ENCODE data around the gene USF3.

- TF ChIP-seq CTCF (IDR thresholded peaks at IDR 0.05 in 2 of 3, conservative IDR thresholded peaks at IDR 0.05 in 1 of 3; ENCODE audit: borderline replicate concordance in 1 of 3, insufficient read depth in 1 of 3, low read depth in 2 of 3, low read length in 2 of 3) = no peak
- TF ChIP-seq RAD21 (IDR thresholded peaks at IDR 0.05; ENCODE audit: low read depth) = no peak
- no peak for TF ChIP-seq POLR2A (IDR thresholded peaks at IDR 0.05; ENCODE audit: borderline replicate concordance, extremely low read depth, insufficient read depth, insufficient read length)
- no peak for TF ChIP-seq EZH2 (IDR thresholded peaks at IDR 0.05)
Observed at GRCh38 chr3:113643583-113643982, 52.9 kb downstream of the USF3 start.
